Activated CD4-positive, alpha-beta T cell treated with anti-CD3 and anti-CD28 coated beads, Interleukin-2, amount 50 U/mL, for 24 hours (primary cell): ENCODE data around the gene NMNAT2.

ENCODE experiments used
- DNase-seq, 2 donors: peaks; one replicate each; pipeline ENCODE4 v3.0.0-alpha.2; 2020; ENCODE audit warnings: low read depth in 1 of 2, low spot score in 1 of 2

The NMNAT2 gene

DNA sequence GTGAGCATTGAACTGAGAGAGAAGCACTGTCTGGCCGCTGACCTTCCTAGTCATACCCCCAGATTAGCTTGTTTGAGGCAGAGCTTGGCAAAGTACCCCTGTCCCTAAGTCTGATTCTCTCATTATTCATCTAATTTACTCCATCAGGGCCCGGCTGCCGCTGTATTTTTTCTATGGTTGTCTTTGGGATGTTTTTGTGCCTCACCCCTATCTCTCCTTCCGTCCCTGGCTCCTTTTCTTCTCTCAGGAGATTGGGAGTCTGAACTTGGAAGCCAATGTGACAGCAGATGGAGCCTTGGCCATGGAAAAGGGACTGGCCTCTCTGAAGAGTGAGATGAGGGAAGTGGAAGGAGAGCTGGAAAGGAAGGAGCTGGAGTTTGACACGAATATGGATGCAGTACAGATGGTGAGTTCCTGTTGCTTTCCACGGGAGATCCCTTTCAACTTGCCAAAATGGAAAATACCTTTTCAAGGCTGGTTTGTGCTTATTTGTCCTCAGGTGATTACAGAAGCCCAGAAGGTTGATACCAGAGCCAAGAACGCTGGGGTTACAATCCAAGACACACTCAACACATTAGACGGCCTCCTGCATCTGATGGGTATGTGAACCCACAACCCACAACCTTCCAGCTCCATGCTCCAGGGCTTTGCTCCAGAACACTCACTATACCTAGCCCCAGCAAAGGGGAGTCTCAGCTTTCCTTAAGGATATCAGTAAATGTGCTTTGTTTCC lies 178.2 kb downstream of the NMNAT2 start:
- no peak for DNase-seq

DNA sequence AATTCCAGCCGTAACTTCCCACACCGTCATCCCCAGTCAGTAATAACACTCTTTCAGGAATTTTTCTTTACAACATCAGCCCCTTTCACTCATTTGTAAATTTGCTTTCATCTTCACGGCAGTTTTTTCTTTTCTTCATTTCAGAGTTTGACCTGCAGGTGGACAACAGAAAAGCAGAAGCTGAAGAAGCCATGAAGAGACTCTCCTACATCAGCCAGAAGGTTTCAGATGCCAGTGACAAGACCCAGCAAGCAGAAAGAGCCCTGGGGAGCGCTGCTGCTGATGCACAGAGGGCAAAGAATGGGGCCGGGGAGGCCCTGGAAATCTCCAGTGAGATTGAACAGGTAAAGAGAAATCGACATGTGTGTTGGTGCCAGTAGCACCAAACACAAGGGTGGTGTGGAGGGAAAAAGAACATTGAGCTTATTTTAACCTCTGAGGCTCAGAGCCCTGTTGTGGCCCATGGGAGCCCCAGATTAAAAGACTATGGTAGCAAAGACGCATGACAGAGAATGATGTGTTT lies 178.9 kb downstream of the NMNAT2 start:
- DNase-seq = no peak

DNA sequence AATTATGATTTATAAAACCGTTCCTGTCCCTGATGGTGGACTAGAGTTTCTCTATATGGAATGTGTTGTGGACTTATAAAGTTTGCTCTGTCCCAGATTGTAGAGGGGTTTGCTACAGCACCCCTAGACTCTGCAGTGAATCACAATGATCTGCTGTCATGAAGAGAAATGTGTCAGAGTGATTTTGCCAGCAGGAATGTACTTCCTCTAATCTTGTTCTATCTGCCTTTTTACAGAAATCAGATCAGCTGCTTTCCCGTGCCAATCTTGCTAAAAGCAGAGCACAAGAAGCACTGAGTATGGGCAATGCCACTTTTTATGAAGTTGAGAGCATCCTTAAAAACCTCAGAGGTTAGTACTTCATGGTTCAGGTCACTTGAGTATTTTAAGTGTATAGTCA lies 180.1 kb downstream of the NMNAT2 start:
- no peak for DNase-seq

DNA sequence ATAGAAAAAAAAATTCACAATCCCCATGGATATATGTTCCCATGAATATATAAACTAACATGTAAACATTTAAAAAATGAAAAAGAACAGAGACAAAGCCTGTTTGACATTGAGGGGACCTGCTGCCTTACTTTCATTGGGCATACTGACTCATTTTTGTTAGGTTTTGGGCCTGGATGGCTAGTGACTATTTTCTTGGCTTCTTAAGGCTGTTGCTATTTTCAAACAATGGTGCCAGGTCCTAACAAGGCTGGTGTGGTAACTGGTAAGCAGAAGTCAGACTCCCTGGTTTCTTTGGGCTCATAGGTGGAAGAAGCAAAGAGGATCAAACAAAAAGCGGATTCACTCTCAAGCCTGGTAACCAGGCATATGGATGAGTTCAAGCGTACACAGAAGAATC lies 181.1 kb downstream of the NMNAT2 start:
- DNase-seq = no peak

DNA sequence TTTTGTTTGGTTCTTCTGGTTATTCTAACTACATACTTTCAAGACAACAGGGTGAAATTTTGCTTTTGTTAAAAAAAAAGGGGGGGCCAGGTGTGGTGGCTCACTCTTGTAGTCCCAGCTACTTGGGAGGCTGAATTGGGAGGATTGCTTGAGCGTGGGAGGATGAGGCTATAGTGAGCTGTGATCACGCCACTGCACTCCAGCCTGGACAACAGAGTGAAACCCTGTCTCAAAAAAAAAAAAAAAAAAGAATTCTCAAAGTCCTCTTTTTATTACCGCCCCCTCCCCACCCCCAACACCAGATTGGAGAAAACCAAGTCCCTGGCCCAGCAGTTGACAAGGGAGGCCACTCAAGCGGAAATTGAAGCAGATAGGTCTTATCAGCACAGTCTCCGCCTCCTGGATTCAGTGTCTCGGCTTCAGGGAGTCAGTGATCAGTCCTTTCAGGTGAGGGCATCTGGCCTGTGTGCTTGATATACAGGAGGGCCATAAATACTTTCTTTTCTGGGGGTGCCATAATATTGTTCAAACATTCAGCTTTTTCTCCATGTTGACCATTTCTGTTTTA lies 181.9 kb downstream of the NMNAT2 start:
- no peak for DNase-seq

DNA sequence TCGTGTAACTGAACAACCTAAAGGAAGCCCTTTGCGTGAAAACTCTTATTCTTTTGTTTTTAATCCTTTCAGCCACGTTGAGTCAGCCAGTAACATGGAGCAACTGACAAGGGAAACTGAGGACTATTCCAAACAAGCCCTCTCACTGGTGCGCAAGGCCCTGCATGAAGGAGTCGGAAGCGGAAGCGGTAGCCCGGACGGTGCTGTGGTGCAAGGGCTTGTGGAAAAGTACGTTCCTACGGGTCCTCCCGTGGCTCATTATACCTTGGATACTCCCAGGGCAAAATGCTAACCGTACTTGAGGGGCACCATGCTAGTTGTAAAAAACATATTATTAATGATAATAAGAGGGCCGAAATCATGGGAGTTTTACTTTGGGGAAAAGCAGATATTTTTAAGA lies 182.7 kb downstream of the NMNAT2 start:
- DNase-seq = no peak

DNA sequence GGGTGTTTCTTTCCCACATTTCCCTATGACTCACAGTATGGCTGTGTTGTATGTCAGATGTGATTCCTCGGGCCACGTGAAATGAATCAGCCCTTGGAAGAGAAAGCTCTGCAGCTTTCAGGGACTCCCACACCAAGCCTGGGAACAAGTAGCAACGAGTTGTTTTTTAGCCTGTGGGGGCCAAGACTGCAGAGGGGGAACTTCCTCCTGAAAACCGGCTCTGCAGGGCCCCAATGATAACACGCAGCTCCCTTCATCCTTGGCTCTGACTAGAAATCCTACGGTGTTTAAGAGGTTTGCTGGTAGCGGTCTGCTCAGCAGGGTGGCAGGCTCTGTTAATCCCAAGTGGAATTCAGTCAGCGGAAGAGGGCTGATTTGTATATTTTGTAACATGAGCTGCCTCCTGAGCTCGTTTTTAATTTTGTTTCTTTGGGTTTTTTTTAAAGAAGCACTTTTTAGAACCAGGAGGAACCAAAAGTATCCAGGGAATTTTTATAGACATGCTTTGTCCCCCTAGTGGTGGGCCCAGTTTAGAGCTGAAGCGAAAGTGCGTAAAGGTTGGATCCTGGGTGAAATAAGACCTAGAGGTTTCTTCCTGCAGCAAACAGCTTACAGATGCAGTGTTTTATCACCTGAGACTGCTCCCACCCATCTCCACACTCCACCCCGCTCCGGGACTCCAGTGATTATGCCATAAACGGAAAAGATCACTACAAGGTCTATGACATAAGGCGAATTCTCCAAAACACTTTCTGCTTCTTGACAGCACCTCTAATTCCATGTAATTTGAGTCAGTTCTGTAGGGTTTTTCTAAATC lies 183.3 kb downstream of the NMNAT2 start:
- DNase-seq = no peak

DNA sequence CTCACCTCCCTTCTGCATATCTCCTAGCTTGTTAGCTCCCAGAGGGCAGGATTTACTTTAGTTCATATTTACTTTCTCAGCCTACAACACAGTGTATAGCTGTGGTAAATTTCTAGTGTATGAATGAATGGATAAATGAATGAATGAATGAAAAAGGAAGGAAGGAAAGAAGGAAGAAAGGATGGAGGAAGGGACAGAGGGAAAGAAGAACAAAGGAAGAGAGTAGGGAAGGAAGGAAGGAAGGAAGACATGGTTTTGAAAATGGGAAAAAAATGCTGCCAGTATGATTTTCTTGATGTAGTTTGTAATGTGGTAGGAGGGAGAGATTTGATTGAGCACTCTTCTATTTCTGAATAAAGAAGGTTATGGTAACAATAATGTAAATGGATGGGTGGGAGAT lies 185.1 kb downstream of the NMNAT2 start:
- no peak for DNase-seq

DNA sequence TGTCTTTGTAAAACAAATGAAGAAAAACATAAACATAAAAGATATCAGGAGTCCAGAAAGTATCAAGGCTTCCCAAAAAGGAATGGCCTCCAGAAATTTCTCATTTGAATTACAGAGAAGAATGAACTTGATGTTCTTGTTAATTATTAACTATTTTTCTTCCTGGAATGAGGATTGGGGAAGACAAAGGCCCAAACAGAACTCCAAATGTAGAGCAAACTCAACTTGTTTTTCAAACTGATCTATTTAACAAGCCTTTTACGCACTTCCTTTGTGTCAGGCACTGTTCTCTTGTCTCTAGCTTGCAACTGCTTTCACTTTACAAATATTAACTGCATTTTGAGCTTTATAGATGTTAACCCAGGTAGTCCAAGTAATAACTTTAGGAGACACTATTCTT lies 186.6 kb downstream of the NMNAT2 start:
- DNase-seq = no peak

DNA sequence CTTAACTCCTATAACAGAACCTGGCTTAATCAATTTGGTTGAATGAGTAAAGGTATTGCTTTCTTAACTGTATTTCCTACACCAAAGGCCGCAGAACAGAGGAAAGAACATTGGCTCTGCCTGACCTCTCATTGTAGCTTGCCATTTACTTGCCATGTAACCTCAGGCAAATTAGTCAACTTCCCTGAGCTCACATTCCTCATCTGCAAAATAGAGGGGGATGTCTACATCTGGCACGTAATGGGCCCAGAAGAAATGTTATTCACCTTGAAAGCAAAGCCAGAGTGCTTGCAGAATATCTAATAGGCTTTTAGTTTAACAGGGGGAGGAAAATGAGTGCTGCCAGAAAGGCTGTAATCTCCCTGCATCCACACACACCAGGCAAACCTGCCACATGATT lies 187.8 kb downstream of the NMNAT2 start:
- DNase-seq = no peak

DNA sequence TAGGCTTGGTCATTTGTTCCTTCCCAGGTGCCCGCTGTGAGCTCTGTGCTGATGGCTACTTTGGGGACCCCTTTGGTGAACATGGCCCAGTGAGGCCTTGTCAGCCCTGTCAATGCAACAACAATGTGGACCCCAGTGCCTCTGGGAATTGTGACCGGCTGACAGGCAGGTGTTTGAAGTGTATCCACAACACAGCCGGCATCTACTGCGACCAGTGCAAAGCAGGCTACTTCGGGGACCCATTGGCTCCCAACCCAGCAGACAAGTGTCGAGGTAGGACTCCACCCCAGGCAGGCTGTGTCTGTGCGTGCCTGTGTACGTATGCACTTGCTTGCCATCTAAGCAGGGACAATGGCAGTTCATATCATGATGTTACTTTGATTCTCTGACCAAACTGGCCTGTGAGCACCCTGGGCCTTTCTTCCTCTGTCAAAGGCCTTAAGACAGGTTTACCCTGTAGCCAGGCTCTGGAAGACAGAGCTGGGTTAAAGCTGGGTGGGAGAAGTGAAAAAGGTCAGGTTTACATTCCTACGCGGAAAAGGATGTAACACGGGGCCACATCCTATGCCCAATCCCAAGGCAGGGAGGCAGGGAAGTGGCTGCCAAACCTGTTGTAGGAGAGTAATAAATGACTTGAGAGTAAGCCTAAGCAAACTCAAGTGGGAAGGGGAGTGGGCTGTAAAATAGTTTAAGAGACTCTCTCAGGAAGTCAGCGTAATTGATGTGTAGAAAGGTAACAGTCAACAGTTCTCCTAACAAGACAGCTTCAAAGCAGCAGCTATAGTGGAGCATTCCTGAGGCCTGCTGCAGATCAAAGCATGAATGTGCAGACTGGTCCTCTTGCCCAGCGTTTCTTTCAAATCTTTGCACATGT lies 189.6 kb downstream of the NMNAT2 start:
- no peak for DNase-seq

DNA sequence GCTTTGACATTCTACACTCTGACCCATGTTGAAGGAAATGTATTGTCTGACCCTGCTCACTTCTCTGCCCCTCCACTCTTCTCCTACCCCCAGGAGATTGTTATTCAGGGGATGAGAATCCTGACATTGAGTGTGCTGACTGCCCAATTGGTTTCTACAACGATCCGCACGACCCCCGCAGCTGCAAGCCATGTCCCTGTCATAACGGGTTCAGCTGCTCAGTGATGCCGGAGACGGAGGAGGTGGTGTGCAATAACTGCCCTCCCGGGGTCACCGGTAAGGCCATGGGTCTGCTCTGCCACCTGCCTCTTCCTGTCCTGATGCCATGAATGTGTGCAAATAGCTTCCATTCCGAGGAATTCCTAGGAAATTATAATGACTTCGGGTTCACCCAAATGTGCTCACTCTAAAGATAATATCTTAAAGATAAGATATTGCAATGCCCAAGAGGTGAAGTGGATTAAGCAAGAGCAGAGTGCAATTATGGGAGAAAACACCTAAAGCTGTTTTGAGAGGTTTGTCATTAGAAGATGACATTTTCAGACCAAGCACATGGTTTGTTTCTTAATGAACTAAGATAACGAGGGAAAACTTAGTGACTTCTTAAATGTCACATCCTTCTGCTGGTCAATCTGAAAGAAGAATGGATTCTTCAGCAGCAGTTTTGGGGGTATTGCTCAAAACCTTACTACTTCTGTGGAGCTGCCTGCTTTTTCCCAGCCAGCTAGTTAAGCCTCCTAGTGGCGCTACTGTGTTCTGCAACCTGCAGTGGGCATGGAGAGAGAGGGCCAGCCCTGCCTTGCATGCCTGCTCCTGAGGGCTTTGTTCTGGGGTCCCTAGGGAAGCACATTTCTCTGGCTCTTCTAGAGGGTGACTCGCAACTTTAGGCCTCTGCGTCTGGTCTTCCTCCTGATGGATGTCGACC lies 190.5 kb downstream of the NMNAT2 start:
- no peak for DNase-seq

DNA sequence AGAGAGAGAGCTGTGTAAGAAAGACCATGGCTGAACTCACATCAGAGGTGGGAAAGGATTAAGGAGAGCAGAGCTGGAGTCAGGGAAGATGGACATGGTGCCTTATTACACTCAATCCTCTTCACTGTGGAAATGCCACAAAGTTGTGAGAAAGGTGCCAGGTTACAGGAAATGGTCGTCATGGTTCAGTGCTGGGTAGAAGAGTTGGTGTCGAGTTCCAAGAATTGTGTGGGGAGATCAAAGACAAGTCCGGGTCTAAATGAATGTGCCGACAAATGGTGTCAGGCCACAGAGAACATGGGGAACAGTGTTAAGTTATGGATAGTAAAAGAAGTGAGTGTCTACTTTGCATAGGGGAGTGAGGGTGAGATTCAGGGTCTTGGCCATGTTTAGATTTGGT lies 191.2 kb downstream of the NMNAT2 start:
- DNase-seq = no peak

DNA sequence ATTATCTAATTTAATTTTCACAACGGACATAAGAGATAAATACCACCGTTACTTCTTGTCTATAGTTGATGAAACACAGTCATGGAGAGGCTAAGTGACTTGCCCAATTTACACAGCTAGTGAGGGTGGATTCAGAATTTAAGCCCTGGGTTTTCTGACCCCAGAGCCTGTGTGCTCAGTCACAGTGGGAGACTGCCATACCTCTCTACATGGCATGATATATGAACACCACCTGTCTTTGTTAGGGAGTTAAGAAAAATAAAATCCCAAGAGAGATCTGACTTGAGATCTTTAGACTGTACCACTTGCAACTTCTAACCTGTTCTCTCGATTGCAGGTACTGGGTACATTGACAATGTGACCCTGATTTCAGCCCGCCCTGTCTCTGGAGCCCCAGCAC lies 191.8 kb downstream of the NMNAT2 start:
- no peak for DNase-seq

DNA sequence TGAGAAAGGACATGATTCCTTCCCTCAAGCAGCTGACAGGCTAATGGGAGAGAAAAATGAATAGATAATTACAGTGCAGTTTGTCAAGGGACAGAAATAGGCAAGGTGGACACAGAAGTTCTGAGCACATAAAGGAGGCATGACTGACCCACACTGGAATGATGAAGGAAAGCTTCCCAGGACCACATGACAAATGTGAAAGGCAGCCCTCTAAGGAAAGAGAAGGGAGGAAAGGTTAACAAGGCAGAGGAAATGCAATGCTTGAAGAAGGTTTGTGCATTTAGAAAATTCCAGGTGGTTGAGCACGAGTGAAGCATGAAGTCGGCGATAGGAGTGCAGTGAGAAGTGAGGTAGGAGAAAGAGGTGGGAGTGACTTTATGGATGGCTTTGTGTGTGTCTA lies 194.7 kb downstream of the NMNAT2 start:
- DNase-seq = no peak

DNA sequence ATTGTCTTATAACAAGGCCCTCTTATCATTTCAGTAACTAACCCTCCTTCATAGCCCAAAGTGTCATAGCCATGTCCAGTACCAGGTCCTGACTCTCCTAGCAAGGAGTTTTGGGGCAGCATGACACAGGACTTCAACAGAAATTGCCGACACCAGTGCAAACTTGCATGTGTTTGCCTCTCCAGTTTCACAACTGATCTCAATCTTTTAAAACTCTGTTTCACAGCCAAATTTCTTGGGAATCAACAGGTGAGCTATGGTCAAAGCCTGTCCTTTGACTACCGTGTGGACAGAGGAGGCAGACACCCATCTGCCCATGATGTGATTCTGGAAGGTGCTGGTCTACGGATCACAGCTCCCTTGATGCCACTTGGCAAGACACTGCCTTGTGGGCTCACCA lies 195.3 kb downstream of the NMNAT2 start:
- DNase-seq = no peak

DNA sequence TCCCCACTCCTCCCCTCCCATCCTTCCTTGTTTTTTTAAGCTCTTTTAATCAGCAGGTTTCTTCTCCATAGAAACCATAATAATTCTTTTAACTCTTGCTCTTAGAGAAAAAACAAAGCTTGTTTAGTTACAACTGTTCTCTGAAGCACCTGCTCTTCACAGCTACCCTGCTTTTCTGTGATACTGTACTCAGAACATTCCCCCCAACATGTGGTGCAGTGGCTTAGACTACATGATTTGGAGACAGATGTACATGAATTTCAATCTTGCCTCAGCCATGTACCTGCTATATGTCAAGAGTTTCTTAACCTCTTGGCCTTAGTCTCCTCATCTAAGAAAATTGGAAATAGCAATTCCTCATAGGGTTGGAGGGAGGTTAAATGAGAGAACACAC lies 198.6 kb downstream of the NMNAT2 start:
- no peak for DNase-seq

DNA sequence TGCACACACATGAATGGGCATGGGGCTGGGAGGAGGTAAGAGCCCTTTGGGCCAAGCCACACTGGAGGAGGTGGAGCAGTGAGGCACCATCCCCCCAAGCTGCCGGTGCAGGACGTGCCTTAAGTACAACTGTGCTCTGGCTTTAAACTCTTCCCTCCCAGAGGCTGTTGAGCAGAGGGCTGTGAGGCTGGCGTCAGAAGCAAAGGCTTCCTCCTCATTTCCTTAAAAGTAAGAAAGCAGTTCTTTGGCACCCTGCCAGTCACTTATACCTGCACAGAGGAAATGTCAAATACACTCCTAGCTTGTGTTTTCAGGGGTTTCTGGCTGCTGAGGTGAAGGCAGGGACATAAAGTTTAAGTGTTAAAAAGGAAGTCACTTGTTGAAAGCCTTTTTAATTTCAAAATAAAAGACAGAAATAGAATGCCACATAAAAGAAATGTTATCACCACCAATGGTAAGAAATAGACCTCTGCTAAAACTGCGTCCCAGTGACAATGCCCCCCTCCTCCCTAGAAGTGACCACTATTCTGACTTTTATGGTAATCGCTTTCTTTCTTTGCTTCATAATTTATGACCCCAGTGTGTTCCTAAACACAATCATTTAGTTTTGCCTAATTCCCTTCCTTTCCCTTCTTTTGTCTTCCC lies 199.1 kb downstream of the NMNAT2 start:
- DNase-seq = peak in 1 of 2 donors; percentile 18

DNA sequence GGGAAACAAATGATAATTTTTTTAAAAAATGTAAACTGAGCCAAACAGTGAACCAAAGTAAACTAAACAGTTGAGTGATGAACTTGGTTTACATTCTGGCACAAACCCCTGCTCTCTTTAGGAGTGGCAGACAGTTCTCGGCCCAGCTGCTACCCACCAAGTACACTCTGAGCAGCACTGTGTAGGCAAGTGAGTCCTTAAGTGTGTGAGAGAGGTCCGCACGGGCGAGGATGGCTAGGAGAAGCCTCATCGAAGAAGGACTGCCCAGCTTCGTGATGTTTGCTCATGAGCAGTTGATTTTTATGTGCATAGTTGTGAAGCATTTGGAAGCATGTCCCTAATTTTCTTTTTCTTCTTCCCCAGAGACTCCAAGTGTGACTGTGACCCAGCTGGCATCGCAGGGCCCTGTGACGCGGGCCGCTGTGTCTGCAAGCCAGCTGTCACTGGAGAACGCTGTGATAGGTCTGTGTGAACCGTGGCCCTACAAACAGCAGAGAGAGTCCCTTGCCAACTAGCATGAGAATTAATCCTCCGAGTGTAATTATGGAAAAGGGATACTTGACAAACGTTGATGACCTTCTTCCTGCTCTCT lies 200.1 kb downstream of the NMNAT2 start:
- DNase-seq = no peak
